Loucy (cell line): ENCODE data around the gene RNF166.

Experiments used
- H2AFZ ChIP-seq: fragments of 200-600 bp; sonication (generic); 2 replicates; pipeline ENCODE4 v1.6.0; 2016; ENCODE audit warnings: antibody characterized with exemption, mild to moderate bottlenecking, low read length, moderate library complexity
- H3F3A ChIP-seq: fragments of 200-600 bp; 2 replicates; pipeline ENCODE4 v1.6.0; 2016; ENCODE audit warnings: antibody characterized with exemption, low read depth, mild to moderate bottlenecking
- H3K27me3 ChIP-seq: fragments of 200-600 bp; sonication (generic); 2 replicates; pipeline ENCODE4 v1.6.1; 2014; ENCODE audit warnings: low read length, mild to moderate bottlenecking; ENCODE audit not compliant: insufficient read depth, poor library complexity, severe bottlenecking
- H3K36me3 ChIP-seq: fragments of 200-600 bp; sonication (generic); 2 replicates; pipeline ENCODE4 v1.6.1; 2016; ENCODE audit warnings: low read length; ENCODE audit not compliant: insufficient read depth
- H3K4me1 ChIP-seq: fragments of 200-600 bp; sonication (generic); 2 replicates; pipeline ENCODE4 v1.5.1; 2014; ENCODE audit warnings: low read length, mild to moderate bottlenecking; ENCODE audit not compliant: insufficient read depth, poor library complexity, severe bottlenecking
- H3K4me2 ChIP-seq: fragments of 200-600 bp; sonication (generic); 2 replicates; pipeline ENCODE4 v1.6.0; 2014; ENCODE audit warnings: antibody characterized with exemption, low read length, low read depth, mild to moderate bottlenecking; ENCODE audit not compliant: poor library complexity, severe bottlenecking
- H3K4me3 ChIP-seq: fragments of 200-600 bp; sonication (generic); 2 replicates; pipeline ENCODE4 v1.5.1; 2014; ENCODE audit warnings: low read length, mild to moderate bottlenecking, mixed read lengths; ENCODE audit not compliant: poor library complexity, severe bottlenecking
- H3K79me2 ChIP-seq: fragments of 200-600 bp; sonication (generic); 2 replicates; pipeline ENCODE4 v1.6.1; 2014; ENCODE audit warnings: low read length; ENCODE audit not compliant: insufficient read depth
- H3K9ac ChIP-seq: fragments of 200-600 bp; sonication (generic); 2 replicates; pipeline ENCODE4 v1.6.0; 2014; ENCODE audit warnings: mild to moderate bottlenecking, low read depth, low read length, moderate library complexity; ENCODE audit not compliant: poor library complexity, severe bottlenecking
- H3K9me2 ChIP-seq: fragments of 200-600 bp; sonication (generic); replicated peaks from 2 replicates; pipeline ENCODE4 v1.6.1; 2016; ENCODE audit warnings: low read depth, low read length, mixed read lengths
- H3K9me3 ChIP-seq: fragments of 200-600 bp; sonication (generic); 2 replicates; pipeline ENCODE4 v1.6.1; 2014; ENCODE audit warnings: mild to moderate bottlenecking, antibody characterized with exemption, low read length, low read depth; ENCODE audit not compliant: insufficient read depth
- H4K20me1 ChIP-seq: fragments of 200-600 bp; sonication (generic); 2 replicates; pipeline ENCODE4 v1.6.0; 2014; ENCODE audit warnings: antibody characterized with exemption, low read length, mild to moderate bottlenecking; ENCODE audit not compliant: insufficient read depth, poor library complexity, severe bottlenecking
- EZH2phosphoT487 ChIP-seq: fragments of 200-600 bp; IDR thresholded peaks from 2 replicates; pipeline ENCODE4 v1.6.1; 2018; ENCODE audit warnings: antibody characterized with exemption, mild to moderate bottlenecking, moderate library complexity, borderline replicate concordance
- TF ChIP-seq, protein P1 (sequence below): fragments of 200-600 bp; sonication (generic); conservative IDR thresholded peaks from 2 replicates; pipeline ENCODE4 v1.5.1; 2014; ENCODE audit warnings: mild to moderate bottlenecking, antibody characterized with exemption, low read length

RNF166 gene

DNA sequence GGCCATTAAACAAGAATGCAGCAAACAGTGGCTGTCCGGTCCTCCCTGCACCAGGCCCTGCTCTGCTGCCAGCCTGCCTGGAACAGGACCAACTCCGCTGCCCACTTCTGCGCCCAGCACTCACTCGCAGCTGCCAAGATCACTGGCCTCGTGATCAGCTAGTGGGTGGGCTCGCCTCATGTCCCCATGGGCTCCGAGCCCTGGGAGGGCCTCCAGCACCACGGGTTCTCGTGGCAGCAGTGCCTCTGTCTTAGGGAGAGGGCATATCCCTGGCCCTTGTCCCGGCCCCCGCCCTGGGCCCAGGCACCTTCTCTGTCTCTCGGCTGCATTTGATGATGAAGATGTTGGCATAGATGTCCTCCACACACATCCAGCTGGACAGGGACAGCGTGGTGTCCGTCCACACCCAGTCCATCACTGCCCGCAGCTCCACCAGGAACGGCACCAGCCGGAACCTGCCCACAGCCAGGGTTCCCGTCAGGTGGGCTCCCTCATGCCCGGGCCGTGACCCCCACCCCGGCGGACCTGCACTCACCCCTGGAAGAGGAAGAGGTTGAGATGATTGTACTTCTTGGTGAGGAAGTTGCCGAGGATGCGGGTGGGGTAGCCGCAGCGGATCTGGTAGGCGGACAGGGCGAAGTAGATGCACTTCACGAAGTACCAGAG, 13.2 kb upstream of the RNF166 start:
- Histone ChIP-seq H3K4me2 (no peak overlapping the region), H3K36me3 (peaks cover 45% of the 10 kb centered on the region; the same call in 1 of the 2 replicates), H3F3A (no peaks in the 10 kb centered on the region), H3K9me3 (no peaks in the 10 kb centered on the region), H3K27me3 (no peaks in the 10 kb centered on the region), H3K9ac (no peak overlapping the region), H3K9me2 (no peaks in the 10 kb centered on the region), H3K79me2 (no peaks in the 10 kb centered on the region), H3K4me3 (no peak overlapping the region), H2AFZ (no peak overlapping the region), H3K4me1 (no peaks in the 10 kb centered on the region), H4K20me1 (no peaks in the 10 kb centered on the region)
- TF ChIP-seq EZH2phosphoT487, result no peak
- TF ChIP-seq, protein P1, sequence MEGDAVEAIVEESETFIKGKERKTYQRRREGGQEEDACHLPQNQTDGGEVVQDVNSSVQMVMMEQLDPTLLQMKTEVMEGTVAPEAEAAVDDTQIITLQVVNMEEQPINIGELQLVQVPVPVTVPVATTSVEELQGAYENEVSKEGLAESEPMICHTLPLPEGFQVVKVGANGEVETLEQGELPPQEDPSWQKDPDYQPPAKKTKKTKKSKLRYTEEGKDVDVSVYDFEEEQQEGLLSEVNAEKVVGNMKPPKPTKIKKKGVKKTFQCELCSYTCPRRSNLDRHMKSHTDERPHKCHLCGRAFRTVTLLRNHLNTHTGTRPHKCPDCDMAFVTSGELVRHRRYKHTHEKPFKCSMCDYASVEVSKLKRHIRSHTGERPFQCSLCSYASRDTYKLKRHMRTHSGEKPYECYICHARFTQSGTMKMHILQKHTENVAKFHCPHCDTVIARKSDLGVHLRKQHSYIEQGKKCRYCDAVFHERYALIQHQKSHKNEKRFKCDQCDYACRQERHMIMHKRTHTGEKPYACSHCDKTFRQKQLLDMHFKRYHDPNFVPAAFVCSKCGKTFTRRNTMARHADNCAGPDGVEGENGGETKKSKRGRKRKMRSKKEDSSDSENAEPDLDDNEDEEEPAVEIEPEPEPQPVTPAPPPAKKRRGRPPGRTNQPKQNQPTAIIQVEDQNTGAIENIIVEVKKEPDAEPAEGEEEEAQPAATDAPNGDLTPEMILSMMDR, result no peak

DNA sequence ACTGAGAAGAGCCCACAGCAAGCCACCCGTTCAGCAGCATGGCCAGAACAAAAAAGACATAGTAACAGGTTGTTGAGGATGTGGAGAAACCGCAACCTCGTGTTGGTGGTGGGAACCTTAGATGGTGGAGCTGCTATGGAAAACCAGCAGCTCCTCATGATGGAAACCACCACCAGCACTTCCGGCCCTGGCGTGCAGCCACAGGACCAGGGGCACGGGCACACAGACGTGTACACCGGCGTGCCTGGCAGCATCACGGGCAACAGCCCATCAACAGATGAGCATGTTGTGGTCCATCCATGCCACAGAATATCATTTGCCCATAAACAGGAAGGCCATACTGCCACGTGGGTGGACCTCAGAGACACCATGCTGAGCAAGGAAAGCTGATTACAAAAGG, 12.0 kb upstream of the RNF166 start:
- H2AFZ ChIP-seq, result no peak overlapping the region
- no peaks in the 10 kb centered on the region for H3K9me3 ChIP-seq
- no peaks in the 10 kb centered on the region for H3K4me1 ChIP-seq
- no peak overlapping the region for H3K9ac ChIP-seq
- no peaks in the 10 kb centered on the region for H3F3A ChIP-seq
- H4K20me1 ChIP-seq, result no peaks in the 10 kb centered on the region
- TF ChIP-seq, protein P1, result no peak
- TF ChIP-seq EZH2phosphoT487, result no peak
- H3K27me3 ChIP-seq, result no peaks in the 10 kb centered on the region
- no peaks in the 10 kb centered on the region for H3K79me2 ChIP-seq
- H3K4me3 ChIP-seq, result no peak overlapping the region
- H3K4me2 ChIP-seq, result no peak overlapping the region
- peaks cover 39% of the 10 kb centered on the region; the same call in 1 of the 2 replicates for H3K36me3 ChIP-seq
- H3K9me2 ChIP-seq, result no peaks in the 10 kb centered on the region

DNA sequence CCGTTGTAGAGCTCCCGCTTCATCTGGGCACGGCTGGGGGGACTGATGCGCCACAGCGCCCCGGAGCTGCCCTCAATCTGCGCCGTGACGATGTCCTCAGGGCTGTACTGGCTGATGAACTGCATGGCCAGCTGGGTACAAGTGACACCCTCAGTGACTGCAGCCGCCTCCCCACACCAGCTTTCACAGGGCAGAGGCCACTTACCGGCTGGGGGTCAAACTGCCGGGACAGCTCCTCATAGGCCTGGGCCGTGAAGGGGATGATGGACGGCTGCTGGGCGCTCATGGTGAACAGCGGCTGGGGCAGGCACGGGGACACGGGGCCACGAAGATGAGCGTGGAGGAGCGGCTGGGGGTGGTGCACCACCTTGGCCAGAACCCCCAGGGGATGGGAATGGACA, 10.4 kb upstream of the RNF166 start:
- no peak overlapping the region for H2AFZ ChIP-seq
- no peaks in the 10 kb centered on the region for H3K27me3 ChIP-seq
- no peak overlapping the region for H3K4me3 ChIP-seq
- no peaks in the 10 kb centered on the region for H3K4me1 ChIP-seq
- no peak overlapping the region for H3K4me2 ChIP-seq
- no peaks in the 10 kb centered on the region for H3K79me2 ChIP-seq
- no peaks in the 10 kb centered on the region for H3K9me2 ChIP-seq
- H4K20me1 ChIP-seq, result no peaks in the 10 kb centered on the region
- H3K9ac ChIP-seq, result no peak overlapping the region
- peaks cover 39% of the 10 kb centered on the region; the same call in 1 of the 2 replicates for H3K36me3 ChIP-seq
- H3K9me3 ChIP-seq, result no peaks in the 10 kb centered on the region
- no peaks in the 10 kb centered on the region for H3F3A ChIP-seq
- TF ChIP-seq, protein P1, result no peak
- TF ChIP-seq EZH2phosphoT487, result no peak
